ENCODE measurements around the gene LANCL2.

GRCh38 chr7:55351263-55351662 is 13.9 kb upstream of the LANCL2 start:
- TF ChIP-seq CTCF (IDR thresholded peaks at IDR 0.05; ENCODE audit: low read depth, low read length) (no peak), EZH2phosphoT487 (IDR thresholded peaks at IDR 0.05; ENCODE audit: low read depth) (no peak)

Measured in OCI-LY3 (cell line).